Lower leg skin (tissue), 3 donors: ENCODE measurements around the gene TRMT112.
"Not testable (repeated sequence)": the region's sequence is repeated elsewhere in the genome, so short reads cannot be mapped to it uniquely, and the experiment has no call there.

Source experiments
- POLR2A ChIP-seq, 2 donors: fragments of 450-650 bp; IDR thresholded peaks; one replicate each; pipeline ENCODE4 v1.6.1; 2016 to 2017; ENCODE audit warnings: antibody characterized with exemption in 2 of 2, mild to moderate bottlenecking in 1 of 2, moderate library complexity in 1 of 2
- TF ChIP-seq, protein P1 (sequence below), 3 donors: fragments of 450-650 bp; IDR thresholded peaks; one replicate each; pipeline ENCODE4 v1.5.1; 2016; ENCODE audit warnings: antibody characterized with exemption in 3 of 3, mild to moderate bottlenecking in 3 of 3, moderate library complexity in 2 of 3

DNA sequence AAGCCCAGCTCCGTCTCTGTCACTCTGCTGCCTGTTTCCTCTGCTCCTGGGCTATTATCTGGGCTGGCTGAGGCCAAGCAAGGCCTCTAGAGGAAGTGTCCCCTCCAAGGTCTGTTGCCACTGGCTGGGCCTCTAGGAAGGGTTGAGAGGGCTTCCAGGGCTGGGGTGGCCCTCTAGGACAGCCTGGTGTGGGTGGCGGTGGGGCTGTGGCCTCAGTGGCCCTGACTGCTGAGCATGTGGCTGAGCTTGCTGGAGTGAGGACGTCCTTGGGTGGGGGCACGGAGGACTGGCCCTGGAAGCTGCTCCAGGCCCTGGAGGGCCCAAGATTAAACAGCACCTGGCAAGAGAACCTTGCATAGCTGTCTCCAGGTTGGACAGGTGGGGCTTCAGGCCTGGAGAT lies 6.6 kb upstream of the TRMT112 start:
- TF ChIP-seq, protein P1, sequence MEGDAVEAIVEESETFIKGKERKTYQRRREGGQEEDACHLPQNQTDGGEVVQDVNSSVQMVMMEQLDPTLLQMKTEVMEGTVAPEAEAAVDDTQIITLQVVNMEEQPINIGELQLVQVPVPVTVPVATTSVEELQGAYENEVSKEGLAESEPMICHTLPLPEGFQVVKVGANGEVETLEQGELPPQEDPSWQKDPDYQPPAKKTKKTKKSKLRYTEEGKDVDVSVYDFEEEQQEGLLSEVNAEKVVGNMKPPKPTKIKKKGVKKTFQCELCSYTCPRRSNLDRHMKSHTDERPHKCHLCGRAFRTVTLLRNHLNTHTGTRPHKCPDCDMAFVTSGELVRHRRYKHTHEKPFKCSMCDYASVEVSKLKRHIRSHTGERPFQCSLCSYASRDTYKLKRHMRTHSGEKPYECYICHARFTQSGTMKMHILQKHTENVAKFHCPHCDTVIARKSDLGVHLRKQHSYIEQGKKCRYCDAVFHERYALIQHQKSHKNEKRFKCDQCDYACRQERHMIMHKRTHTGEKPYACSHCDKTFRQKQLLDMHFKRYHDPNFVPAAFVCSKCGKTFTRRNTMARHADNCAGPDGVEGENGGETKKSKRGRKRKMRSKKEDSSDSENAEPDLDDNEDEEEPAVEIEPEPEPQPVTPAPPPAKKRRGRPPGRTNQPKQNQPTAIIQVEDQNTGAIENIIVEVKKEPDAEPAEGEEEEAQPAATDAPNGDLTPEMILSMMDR (IDR thresholded peaks at IDR 0.05): not testable (repeated sequence)
- TF ChIP-seq POLR2A (IDR thresholded peaks at IDR 0.05): not testable (repeated sequence)
